OCI-LY7 (cell line): Measurements from ENCODE around the gene TSG101.

Experiments
- CTCF ChIP-seq: fragments of 200-600 bp; sonication (generic); conservative IDR thresholded peaks from 2 replicates; pipeline ENCODE4 v1.5.1; 2014; ENCODE audit warnings: mild to moderate bottlenecking, antibody characterized with exemption, low read length, moderate library complexity, mixed read lengths
- EZH2phosphoT487 ChIP-seq: fragments of 200-600 bp; sonication (generic); IDR thresholded peaks from 2 replicates; pipeline ENCODE4 v1.6.1; 2018; ENCODE audit warnings: low read depth, borderline replicate concordance, mild to moderate bottlenecking, mixed run types, antibody characterized with exemption, low read length, moderate library complexity, mixed read lengths

GRCh38 chr11:18495703-18496102 lies 31.0 kb downstream of the TSG101 start:
- no peak for TF ChIP-seq CTCF
- TF ChIP-seq EZH2phosphoT487 = no peak
